GM18861 (cell line): ENCODE measurements around the gene CDH4.

Source experiments
- ATAC-seq: cut with Tn5 transposase; IDR thresholded peaks from one replicate; pipeline ENCODE4 v1.9.1; 2021; ENCODE audit not compliant: unreplicated experiment

The CDH4 gene

DNA sequence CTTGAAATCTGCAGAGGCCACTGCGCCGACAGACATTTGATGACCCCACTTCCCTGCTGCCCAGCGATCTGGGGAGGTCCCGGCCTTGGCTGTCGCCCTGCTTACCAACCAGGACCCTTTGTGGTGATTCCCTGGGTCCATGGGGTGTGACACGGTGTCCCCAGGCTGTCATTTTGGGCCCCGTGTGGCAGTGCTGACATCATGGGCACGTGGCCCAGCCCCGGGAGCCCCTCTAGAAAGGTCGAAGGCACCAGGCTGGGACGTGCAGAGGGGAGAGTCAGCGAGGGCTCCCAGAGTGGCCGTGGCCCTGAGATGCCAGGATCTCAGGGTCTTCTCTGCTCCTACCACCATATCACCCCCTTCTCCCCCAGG is 643.6 kb downstream of the CDH4 start:
- ATAC-seq, result no peak

DNA sequence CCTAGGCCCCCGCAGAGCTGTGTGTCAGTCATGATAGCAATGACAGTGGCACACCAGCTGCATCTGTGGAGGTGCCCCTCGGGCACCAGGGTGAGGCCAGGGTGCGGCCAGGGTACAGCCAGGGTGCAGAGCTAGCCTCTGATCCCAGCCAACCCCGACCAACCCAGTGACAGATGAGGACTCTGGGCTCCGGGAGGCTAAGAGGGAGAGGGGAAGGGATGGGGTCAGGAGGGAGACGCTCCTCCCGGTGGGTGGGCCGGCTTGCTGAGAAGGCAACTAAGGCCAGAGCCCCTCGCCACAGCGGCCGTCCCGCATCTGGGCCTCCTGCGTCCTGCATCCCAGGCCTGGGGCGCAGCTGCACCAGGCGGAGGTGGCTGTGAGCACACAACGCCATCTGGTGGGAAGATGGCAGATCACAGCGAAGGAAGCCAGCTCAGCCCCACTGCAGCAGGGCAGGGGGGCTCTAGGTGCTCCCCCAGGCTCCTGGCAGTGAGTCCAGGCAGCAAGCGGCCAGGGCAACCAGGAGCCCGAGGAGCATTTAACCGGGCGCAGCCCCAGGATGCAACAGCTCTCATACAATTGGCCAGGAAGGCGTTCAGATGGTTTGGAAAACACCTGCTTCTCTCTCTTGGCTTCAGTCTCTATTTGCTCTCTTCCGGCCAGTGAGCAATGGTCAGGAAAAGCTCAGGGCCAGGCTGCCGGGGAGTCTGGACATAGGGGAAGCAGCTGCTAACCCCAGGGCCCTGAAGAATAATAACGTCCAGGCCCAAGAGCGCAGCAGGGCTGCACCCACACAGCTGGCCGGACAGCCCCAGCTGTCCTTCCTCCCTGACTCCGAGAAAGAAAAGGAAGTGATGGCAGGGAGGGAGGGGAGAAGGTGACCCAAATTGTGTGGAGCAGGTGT is 644.2 kb downstream of the CDH4 start:
- ATAC-seq, result no peak

DNA sequence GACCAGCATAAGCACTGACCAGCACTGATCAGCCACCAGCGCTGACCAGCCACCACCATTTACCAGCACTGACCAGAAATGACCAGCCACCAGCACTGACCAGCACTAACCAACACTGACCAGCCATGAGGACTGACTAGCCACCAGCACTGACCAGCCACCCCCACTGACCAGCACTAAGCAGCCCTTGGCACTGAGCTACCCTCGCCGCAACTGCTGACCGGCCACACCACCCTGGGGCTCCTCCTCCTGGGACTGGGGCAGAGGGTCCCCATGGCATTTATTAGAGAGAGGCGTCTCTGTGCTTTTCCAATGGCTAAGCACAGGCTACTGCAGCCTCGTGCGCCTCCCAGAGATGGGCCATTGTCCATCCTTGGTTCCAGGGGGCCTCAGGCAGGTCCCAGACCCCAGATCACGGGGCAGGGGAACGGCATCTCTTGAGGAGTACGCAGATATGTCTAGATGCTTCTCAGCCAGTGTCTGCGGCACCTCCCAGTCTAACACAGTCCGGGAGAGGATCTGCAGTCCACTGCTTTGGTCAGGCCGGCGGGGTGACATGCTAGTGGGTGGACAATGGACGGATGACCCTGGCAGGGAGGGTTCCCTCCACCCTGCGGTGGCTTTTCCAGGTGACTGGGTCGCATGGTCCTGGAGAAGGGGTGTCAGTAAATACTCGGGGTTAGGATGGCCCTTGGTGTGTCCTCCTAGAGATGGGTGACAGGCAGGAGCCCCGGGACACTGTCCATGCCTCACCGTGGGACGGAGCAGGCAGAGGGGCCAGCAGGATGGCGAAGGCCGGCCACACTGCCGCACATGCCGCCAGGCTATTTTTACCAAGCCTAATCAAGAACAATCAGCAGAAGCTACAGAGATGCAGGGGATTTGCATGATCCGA is 645.6 kb downstream of the CDH4 start:
- ATAC-seq, result no peak

DNA sequence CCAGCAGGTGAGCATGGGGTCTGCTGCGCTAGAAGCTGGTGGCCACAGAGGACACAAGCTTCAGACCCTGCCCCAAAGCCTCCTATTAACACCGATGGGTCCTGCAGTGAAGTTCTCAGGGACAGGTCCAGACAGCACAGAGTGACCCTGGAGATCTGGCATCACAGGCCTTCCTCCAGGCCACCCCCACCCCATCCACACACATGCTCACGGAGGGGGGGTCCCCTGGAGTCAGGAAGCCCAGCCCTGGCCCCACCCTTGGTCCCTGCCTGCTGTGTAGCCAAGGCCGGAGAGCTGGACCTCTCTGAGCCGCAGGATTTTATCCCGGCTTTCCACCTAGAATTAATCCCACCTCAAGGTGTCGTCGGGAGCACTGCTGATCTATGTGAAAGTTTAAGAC is 646.3 kb downstream of the CDH4 start:
- no peak for ATAC-seq

DNA sequence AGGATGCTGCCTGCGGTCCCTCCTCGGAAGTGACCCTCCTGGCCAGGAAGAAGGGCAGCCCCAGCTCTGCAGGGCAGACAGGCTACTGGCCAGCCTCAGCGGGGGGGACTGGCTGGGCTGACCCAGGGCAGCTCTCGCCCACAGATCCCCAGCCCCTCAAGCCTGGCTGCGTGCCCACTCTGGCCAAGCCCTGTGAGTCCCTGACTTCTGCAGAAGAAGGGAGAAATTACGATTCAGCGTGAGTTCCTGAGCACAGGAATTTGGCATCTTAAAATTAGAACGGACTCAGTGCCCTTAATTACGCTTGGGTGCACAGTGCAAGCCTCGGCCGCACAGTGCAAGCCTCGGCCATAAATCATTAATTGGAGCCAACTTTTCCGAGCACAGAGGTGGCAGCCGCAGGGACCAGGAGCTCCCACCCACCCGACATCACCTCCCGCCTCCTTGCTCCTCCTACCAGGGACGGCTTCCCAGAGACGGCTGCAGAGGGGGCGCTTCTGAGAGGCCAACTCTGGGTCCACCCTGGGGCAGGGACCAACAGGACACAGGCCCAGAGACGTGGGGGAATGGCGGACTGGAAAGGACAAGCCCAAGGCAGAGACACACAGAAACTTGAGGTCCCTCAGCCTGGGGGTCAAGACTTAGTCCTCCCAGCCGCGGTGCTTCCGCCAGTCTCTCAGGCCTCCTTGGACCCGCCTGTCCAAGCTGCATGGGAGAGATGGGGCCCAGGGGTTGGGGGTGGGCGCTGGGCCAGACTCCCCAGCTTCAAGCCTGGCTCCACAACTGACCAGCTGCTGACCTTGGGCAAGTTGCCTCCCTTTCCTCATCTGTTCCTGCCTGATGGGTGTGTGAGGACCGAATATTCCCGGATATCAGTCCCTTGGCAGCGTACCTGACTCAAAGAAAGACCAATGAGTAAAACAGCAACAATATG is 648.2 kb downstream of the CDH4 start:
- ATAC-seq, result no peak

DNA sequence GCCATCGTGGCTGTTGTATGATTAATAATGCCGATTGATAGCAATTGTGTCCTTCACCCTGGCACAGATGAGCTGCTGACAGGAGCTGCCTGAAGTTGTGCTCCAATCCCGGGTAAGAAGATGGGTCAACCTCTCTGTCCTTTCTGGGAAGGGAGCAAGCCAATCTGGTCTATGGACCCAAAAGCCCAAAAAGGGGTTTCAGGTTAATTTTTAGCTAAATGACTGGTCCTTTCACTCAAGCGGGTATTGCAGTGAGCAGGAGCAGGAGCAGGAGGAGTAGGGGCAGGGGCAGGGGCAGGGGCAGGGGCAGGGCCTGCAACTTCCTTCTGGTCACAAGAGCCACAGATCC is 648.9 kb downstream of the CDH4 start:
- no peak for ATAC-seq

DNA sequence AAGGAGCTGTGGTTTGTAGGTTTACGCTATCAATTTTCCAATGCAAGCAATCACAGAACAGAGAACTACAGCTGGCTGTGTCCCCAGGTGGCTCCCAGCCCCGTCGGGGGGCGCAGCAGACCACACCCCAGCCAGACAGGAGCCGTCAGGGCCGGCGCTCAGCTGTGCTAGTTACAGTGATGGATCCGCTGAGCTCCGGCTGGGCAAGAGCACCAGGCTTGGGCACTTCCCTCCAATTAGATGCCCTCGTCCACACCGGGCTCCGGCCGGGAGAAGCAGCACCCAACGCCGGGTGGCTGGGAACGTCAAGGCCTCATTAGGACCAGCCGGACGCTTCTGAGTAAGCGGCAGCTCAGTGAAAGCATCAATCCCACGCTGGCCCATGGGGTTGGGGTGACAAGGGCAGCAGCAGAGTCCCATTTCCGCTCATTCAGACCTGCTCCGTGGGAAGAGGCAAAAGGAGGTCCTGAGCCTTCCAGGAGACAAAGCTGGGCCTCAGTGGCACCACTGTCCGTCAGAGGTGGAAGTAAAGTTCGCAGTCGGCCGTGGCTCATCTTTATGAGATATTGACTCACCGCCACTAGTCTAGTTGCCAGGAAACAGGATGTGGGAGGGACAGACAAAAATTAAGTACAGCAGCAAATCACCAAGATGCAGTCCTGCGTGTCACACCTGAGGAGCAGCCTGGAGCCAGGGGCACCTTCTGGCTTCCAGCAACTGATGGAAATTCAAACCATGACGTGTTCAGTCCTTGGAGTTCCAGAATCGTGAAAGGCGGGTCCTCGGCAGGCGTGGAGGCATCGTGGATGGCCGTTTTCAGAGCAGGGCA is 649.5 kb downstream of the CDH4 start:
- no peak for ATAC-seq

DNA sequence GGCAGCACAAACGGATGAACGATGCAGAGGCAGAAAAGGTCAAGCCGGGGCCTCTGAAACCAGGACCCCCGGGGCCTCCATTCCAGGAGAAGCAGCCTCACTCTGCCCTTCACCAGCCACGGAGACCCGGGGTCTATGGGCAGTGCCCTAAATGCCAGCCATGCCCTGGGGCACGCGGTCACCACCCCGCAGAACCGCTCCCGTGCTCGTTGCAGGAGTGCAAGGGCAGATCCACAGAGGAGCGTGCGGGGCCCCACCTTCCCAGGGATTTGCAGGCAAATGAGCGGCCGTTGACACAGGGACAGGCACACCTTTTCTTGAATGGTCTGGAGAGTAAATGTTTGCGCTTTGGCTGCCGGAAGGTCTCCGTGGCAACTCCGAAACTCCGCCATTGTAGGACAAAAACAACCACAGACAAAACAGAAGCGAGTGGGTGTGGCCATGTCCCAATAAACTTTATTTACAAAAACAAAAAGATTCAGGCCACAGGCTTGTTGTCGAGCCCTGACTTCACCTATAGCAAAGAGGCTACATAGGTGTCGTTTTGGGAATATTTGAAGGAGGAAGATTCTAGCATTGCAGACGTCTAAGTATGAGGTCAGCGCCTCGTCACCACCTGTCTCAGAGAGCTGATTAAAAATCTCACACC is 650.3 kb downstream of the CDH4 start:
- no peak for ATAC-seq

DNA sequence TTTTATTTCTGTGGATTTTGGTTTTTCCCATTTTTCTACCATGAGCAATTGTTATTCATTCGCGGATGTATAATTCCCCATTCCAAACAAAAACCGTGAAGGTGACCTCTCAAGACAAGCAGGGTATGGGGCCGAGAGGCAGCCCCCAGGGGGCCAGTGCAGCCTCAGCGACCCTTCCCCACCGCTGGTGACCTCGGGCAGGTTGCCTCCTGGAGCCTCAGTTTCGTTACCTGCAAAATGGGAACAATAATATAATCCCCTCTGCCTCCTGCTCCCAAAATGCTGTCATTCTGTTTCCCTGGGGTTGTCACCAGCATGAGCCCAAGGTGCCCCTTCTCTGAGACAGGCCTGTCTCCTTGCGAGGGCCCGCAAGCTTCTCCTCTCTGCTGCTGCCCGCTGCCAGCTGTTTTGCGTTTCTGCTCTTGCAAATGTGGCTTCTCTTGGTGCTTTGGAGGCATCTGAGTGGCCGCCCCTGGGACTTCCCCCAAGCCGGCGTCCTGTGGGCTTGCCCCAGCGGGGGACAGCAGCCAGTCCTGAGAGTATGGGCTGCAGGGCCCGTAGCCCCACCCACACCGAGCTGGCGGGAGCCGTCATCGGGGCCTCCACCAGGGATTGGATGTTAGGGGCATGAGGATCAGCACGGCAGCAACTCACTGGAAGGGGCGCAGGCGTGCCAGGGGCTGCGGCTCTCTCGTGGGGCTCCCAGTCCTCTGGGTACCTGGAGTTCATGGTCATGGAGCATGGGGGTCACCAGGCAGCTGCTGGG is 651.7 kb downstream of the CDH4 start:
- no peak for ATAC-seq

DNA sequence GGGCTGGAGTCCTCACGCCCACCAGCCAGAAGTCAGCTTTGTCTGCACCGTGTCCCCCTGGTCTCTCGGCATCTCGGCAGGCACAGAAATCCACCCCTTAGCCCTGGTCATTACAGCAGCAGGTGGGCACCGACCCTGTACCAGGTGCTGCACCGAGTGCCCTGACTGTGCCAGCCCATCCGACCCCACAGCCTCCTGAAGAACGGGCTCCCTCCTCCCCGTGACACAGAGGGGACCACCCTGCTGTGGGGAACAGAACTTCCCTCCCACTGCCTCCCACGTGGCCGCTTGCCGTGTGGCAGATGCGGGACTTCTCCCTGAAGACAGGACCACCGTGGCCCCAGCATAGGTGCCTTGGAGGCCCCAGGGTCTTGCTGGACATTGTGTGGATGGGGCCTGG is 652.4 kb downstream of the CDH4 start:
- ATAC-seq, result no peak

DNA sequence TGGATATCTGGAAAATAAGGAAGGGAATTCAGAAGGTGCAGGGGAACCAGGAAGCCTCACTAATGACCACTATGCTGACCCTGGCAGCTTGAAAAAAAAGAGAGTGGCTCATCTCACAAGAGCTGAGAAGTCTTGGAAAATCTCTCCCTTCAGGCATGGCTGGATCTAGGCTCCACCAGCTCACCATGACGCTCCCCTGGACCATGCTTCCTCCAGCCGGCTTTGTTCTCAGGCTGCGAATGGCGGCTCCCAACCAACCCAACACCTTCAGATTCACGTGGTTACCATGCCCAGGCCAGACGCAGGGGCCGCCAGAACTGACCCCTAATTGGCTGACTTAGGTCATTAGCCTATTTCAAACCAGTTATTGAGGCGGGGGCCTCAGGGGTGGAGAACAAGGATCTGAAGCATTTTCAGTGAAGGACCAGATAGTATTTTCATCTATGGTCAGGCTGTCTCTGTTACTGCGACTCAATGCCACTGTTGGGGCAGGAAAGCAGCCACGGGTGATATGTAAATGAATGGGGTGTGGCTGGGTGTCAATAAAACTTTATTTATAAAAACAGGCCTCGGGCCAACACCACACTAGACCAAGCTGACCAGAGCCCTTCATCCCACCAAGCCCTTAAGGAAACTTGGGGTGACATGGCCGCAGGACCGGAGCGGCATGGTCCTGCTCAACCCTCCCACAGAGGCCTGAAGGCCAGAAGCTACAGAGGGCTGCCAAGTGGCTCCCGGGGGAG is 653.9 kb downstream of the CDH4 start:
- no peak for ATAC-seq

DNA sequence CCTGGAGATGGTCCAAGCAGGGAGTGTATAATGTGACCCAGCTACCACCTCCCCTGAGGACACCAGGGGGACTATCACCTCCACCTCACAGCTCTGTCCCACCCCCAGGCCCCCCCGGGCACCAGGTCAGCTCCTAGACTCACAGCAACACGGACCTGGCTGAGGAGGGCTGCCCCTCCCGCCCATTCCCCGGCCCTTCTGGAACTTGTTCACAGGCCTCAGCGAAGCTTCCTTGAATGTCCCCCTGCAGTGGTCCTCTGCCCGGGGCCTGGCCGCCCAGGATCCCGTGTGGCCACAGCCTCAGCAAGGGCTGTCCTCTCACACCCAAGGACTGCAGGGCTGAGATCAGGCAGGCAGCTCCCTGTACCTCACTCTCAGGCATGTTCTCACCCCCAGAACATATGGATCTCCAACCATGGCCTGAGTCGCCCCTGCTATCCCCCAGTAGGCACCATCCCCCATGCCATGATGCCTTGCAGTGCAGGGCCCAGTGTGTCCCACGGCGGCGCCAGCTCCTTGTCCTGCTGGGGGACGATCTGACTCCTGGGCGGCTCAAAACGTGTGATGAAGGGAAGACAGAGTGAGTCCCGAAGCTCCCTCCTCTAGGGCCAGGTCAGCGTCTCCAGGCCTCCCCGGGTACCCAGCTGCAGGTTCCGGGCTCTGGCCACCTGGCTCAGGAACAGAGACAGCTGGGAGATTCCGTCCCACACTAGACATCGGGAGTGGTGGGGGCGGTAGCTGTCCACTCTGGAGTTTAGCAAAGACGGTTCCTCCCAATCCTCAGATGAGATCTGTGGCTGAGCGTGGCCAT is 655.2 kb downstream of the CDH4 start:
- ATAC-seq, result no peak

DNA sequence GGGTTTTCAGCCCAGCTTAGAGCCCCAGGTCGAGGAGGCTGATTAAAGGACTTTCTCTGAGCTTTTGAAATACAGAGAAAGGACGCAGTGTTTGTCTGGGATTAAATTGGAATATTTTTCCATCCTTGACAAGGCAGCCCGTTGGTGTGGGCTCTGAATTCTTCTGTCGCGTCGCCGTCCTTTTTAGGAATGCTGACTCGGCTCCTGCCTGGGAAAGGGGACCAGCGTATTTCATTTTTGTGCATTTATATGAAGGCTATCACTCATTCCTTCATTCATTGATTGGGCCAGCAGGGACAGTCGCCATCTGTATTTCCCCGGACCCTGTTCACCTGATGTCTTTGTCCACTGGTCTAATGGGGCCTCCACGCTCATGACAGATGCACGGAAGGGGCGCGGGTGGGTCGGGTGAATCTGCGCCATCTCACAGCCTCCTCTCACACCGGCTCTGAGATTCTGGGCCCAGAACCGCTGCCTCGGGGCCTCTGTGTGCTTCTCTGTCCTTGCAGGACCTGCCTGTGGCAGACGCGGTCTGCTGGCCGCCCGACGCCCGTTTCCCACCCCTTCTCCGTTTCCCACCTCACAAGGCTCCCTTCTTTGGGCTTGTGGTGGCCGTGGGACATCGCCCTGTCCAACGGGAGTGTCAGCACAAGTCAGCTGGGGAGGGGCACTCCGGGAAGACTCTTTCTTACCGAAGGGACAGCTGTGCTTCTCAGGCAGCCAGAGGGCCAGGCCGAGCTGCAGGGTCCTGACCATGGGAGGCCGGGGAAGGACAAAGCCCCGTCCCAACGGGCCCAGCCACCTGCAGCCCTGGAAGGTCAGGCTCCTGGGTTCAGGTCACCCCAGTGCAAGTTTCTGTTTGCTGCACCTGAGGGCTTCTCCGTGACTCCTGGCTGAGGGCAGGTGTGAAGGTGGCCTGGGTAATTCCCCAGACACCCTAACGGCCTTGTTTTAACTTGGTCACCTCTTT is 656.3 kb downstream of the CDH4 start:
- ATAC-seq, result no peak

DNA sequence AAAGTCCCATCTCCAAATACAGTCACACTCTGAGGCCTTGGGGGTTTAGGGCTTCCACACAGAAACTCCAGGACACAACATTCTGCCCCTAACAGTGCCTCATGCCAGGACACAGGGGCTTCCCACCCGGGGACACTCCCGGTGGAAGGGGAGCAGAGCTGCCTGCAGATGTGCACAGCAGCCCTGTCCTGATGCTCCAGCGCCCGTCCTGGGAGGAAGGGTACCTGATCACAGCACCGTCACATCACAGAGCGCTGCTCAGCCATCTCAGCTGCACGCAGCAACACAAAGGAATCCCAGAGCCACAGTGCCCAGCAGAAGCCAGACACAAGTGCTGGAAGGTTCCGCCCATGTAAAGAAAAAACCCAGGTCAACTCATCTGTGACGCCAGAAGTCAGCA is 657.0 kb downstream of the CDH4 start:
- ATAC-seq, result no peak

DNA sequence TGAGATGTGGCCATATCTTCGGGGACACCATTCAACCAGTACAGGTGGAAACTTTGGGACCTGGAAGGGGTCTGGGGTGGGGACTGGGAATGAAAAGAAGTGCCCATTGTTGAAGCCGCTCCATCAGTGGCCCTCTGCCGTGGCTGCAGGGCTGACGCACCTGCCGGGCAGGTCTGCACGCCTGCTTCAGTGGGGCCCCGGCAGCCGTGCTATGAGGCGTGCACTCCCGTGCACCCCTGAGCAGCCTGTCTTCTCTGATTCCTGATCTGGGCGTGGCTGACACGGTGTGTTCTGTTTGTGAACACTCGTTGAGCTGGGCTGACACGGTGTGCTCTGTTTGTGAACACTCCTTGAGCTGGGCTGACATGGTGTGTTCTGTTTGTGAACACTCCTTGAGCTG is 657.8 kb downstream of the CDH4 start:
- no peak for ATAC-seq

DNA sequence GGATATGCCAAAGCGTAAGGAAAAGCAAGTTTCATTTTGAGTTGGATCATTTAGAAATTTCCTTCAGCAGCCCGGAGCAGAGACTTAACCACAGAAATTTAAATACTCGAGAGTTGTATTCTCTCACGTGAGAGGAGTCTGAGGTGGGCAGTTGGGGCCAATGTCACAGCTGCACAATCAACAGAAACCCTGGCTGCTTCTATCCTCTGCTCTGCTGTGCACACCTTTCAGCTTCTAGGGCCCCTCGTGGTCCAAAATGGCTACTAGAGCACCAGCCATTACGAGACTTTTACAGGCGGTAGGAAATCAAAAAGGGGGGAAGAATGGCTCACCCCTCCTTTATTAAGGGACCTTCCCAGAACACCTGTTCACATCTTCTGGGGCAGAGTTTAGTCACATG is 659.8 kb downstream of the CDH4 start:
- no peak for ATAC-seq
